OCI-LY3 (cell line): Measurements from ENCODE around the gene FASTK.

Experiments used
- H2AFZ ChIP-seq: fragments of 200-600, 300-600 bp; shearing (Covaris generic); 2 replicates; pipeline ENCODE4 v1.6.0; 2014; ENCODE audit warnings: antibody characterized with exemption, low read depth, low read length
- H3K27ac ChIP-seq: fragments of 200-600, 300-600 bp; sonication (generic); 2 replicates; pipeline ENCODE4 v1.5.1; 2014; ENCODE audit warnings: mild to moderate bottlenecking, low read length, moderate library complexity, mixed read lengths
- H3K27me3 ChIP-seq: fragments of 200-600, 300-600 bp; sonication (generic); 2 replicates; pipeline ENCODE4 v1.6.1; 2014; ENCODE audit warnings: low read depth, low read length, mixed read lengths
- H3K36me3 ChIP-seq: fragments of 200-600, 300-600 bp; sonication (generic); replicated peaks from 2 replicates; pipeline ENCODE3; 2014; ENCODE audit warnings: low read depth, low read length, mixed read lengths
- H3K4me1 ChIP-seq: fragments of 300-600, 200-600 bp; sonication (generic); 2 replicates; pipeline ENCODE4 v1.6.1; 2014; ENCODE audit warnings: low read length, mixed read lengths
- H3K4me2 ChIP-seq: fragments of 200-600, 300-600 bp; sonication (generic); 2 replicates; pipeline ENCODE4 v1.6.1; 2014; ENCODE audit warnings: low read length, mixed read lengths
- H3K4me3 ChIP-seq: fragments of 300-600, 200-600 bp; sonication (generic); 2 replicates; pipeline ENCODE4 v1.5.1; 2014; ENCODE audit warnings: antibody characterized with exemption, mild to moderate bottlenecking, low read length, moderate library complexity
- H3K79me2 ChIP-seq: fragments of 300-600, 200-600 bp; shearing (Covaris generic); 2 replicates; pipeline ENCODE4 v1.6.1; 2014; ENCODE audit warnings: mild to moderate bottlenecking, low read length, mixed read lengths
- H3K9ac ChIP-seq: fragments of 300-600, 200-600 bp; shearing (Covaris generic); 2 replicates; pipeline ENCODE4 v1.6.0; 2014; ENCODE audit warnings: mild to moderate bottlenecking, low read length, moderate library complexity
- H3K9me3 ChIP-seq: fragments of 200-600, 300-600 bp; shearing (Covaris generic); 2 replicates; pipeline ENCODE4 v1.6.1; 2014; ENCODE audit warnings: low read length, mixed read lengths; ENCODE audit not compliant: insufficient read depth
- H4K20me1 ChIP-seq: fragments of 200-600, 300-600 bp; sonication (generic); 2 replicates; pipeline ENCODE4 v1.6.1; 2016; ENCODE audit warnings: low read length, mixed read lengths; ENCODE audit not compliant: insufficient read depth
- EZH2phosphoT487 ChIP-seq: fragments of 200-600 bp; shearing (Covaris generic); IDR thresholded peaks from 2 replicates; pipeline ENCODE4 v1.6.1; 2018; ENCODE audit warnings: antibody characterized with exemption, mixed run types, low read depth
- TF ChIP-seq, protein P1 (sequence below): fragments of 200-600, 300-600 bp; sonication (generic); IDR thresholded peaks from 2 replicates; pipeline ENCODE4 v1.5.1; 2014; ENCODE audit warnings: antibody characterized with exemption, low read length, low read depth

Gene FASTK

GRCh38 chr7:151035026-151035717 lies 45.4 kb downstream of the FASTK start:
- Histone ChIP-seq H3K36me3 (no peaks in the 10 kb centered on the region), H3K4me3 (no peak overlapping the region), H2AFZ (no peak overlapping the region), H3K4me2 (no peak overlapping the region), H3K9me3 (no peaks in the 10 kb centered on the region), H3K79me2 (no peaks in the 10 kb centered on the region), H3K27me3 (no peaks in the 10 kb centered on the region), H3K4me1 (no peaks in the 10 kb centered on the region), H4K20me1 (no peaks in the 10 kb centered on the region), H3K27ac (no peak overlapping the region), H3K9ac (no peak overlapping the region)
- TF ChIP-seq, protein P1, sequence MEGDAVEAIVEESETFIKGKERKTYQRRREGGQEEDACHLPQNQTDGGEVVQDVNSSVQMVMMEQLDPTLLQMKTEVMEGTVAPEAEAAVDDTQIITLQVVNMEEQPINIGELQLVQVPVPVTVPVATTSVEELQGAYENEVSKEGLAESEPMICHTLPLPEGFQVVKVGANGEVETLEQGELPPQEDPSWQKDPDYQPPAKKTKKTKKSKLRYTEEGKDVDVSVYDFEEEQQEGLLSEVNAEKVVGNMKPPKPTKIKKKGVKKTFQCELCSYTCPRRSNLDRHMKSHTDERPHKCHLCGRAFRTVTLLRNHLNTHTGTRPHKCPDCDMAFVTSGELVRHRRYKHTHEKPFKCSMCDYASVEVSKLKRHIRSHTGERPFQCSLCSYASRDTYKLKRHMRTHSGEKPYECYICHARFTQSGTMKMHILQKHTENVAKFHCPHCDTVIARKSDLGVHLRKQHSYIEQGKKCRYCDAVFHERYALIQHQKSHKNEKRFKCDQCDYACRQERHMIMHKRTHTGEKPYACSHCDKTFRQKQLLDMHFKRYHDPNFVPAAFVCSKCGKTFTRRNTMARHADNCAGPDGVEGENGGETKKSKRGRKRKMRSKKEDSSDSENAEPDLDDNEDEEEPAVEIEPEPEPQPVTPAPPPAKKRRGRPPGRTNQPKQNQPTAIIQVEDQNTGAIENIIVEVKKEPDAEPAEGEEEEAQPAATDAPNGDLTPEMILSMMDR, result no peak
- TF ChIP-seq EZH2phosphoT487, result no peak

- Histone ChIP-seq H4K20me1 (no peaks in the 10 kb centered on the region), H3K27me3 (no peaks in the 10 kb centered on the region), H3K9ac (no peak overlapping the region), H3K4me1 (no peaks in the 10 kb centered on the region), H3K9me3 (no peaks in the 10 kb centered on the region), H2AFZ (no peak overlapping the region), H3K27ac (no peak overlapping the region), H3K4me2 (no peak overlapping the region), H3K4me3 (no peak overlapping the region), H3K79me2 (peaks cover 4% of the 10 kb centered on the region; the same call in 1 of the 2 replicates), H3K36me3 (no peaks in the 10 kb centered on the region)
- TF ChIP-seq, protein P1, result no peak
- no peak for TF ChIP-seq EZH2phosphoT487
Observed at GRCh38 chr7:151034312-151035025, 46.1 kb downstream of the FASTK start.

- Histone ChIP-seq H3K79me2 (peaks cover 8% of the 10 kb centered on the region), H3K36me3 (no peaks in the 10 kb centered on the region), H3K4me3 (no peak overlapping the region), H3K4me2 (no peak overlapping the region), H3K9ac (no peak overlapping the region), H3K4me1 (peaks cover 3% of the 10 kb centered on the region; the same call in 1 of the 2 replicates), H2AFZ (no peak overlapping the region), H3K27me3 (no peaks in the 10 kb centered on the region), H4K20me1 (no peaks in the 10 kb centered on the region), H3K27ac (no peak overlapping the region), H3K9me3 (no peaks in the 10 kb centered on the region)
- TF ChIP-seq, protein P1, result no peak
- no peak for TF ChIP-seq EZH2phosphoT487
Observed at GRCh38 chr7:151033864-151034249, 46.8 kb downstream of the FASTK start.
